Measurements from ENCODE around the gene WDR5. TPM values are rescaled to one million over a fixed set of nuclear protein-coding genes. Genes with fewer than 3 reads are reported as not detected.
A peak's percentile ranks its signal among the peaks of the same experiment; 100 is the strongest.

Gene WDR5
- total and polyA plus RNA-seq, 2 experiments from 2014 or later: 21.0 to 27.3 TPM

DNA sequence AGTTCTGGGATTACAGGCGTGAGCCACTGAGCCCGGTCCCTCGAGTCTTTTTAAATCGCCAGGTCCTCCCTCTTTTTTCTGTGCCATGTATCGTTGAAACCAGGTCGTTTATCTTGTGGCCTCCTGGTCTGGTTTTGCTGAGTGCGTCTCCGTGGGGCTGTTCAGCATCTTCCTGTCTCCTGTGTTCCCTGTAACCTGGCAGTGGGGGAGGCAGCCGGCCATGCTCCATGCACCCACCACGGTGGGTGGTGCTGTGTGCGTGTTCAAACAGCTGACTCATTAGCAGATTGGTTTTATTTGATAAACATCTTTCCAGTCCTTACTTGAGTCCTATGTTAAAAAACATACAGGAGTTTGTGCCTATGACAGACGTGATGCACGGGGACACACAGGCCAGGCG lies 25.8 kb downstream of the WDR5 start:
- Histone ChIP-seq H3K4me3 (no peak overlapping the region), H3K4me1 (ENCODE audit: low read depth) (peaks cover 5% of the 10 kb centered on the region), H3K9me3 (ENCODE audit: low read depth) (no peaks in the 10 kb centered on the region), H3K36me3 (peaks cover 13% of the 10 kb centered on the region), H3K27ac (no peak overlapping the region), H3K27me3 (no peaks in the 10 kb centered on the region)
- no peak for DNase-seq (ENCODE audit: low read depth in 1 of 2, low spot score in 1 of 2)
- no peak for TF ChIP-seq CTCF (IDR thresholded peaks at IDR 0.05; ENCODE audit: low read depth, low read length)

GRCh38 chr9:134162212-134162775 lies 26.4 kb downstream of the WDR5 start:
- H3K27me3 ChIP-seq: no peaks in the 10 kb centered on the region
- no peak for DNase-seq (ENCODE audit: low read depth in 1 of 2, low spot score in 1 of 2)
- H3K4me1 ChIP-seq (ENCODE audit: low read depth): peaks cover 5% of the 10 kb centered on the region
- peaks cover 7% of the 10 kb centered on the region for H3K36me3 ChIP-seq
- no peaks in the 10 kb centered on the region for H3K9me3 ChIP-seq (ENCODE audit: low read depth)
- no peak overlapping the region for H3K27ac ChIP-seq
- TF ChIP-seq CTCF (IDR thresholded peaks at IDR 0.05; ENCODE audit: low read depth, low read length): no peak
- H3K4me3 ChIP-seq: no peak overlapping the region

DNA sequence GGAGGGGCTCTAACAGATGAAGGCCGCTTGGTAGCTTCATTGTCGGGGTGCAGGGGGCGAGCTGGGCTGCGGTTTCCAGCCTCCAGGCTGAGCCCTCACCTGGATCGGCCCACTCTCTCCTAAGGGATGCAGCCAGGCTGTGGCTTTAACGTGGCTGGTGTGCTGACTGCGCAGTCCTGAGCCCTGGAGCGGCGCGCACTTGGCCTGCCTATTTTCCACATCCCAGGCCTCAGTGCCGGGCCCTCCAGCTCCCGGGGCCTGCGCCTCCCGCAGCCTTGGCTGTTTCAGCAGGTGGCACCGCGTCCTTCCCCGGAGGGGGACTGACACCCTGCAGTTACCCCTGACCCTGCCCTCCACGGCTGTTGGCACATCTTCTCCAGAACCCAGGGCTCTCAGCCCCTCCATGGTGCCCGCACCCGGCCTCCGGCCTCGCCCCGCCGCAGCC lies 27.1 kb downstream of the WDR5 start:
- no peak for DNase-seq (ENCODE audit: low read depth in 1 of 2, low spot score in 1 of 2)
- H3K27me3 ChIP-seq: no peaks in the 10 kb centered on the region
- peaks cover 5% of the 10 kb centered on the region for H3K4me1 ChIP-seq (ENCODE audit: low read depth)
- H3K4me3 ChIP-seq: no peak overlapping the region
- H3K27ac ChIP-seq: no peak overlapping the region
- H3K9me3 ChIP-seq (ENCODE audit: low read depth): no peaks in the 10 kb centered on the region
- peaks cover 1% of the 10 kb centered on the region for H3K36me3 ChIP-seq
- TF ChIP-seq CTCF (IDR thresholded peaks at IDR 0.05; ENCODE audit: low read depth, low read length): no peak

DNA sequence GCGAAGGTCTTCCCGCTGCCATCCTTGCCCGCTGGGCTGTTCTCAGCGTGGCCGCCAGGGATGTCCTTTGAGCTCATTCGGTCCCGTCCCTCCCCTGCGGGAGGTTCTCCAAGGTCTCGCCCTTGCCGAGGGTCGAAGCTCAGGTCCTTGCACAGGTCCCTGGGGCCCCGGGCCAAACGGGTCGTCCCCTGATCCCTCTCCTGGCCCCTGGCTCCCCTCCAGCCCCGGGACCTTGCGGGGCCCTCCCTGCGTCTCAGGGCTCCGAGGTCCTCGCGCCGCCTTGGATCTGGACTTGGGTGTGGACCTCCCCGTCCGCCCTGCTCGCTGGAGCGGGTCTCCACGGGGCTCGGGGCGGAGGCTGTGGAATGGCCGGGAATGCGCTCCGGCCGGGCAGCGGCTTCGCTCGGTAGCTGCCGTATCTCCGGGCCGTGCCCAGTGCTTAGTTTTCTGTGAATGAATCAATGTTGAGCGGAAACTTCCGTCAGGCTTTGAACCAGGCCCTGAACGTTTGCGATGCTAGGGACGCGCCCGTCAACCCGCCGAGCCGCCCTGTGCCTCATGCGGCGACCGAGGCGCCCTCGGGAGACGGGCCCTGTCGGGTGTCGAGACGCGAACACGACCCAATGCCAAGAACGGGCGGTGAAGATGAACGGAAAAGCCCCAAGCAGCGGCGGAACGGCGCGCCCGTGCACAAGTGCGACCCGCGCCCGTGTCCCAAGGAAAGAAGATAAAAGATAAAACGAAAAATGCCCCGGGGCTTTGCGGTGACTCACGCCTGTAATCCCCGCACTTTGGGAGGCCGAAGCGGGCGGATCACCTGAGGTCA lies 27.7 kb downstream of the WDR5 start:
- DNase-seq (ENCODE audit: low read depth in 1 of 2, low spot score in 1 of 2): peak; percentile 52 to 61
- H3K27me3 ChIP-seq: no peaks in the 10 kb centered on the region
- no peaks in the 10 kb centered on the region for H3K36me3 ChIP-seq
- H3K9me3 ChIP-seq (ENCODE audit: low read depth): no peaks in the 10 kb centered on the region
- H3K27ac ChIP-seq: no peak overlapping the region
- no peak overlapping the region for H3K4me3 ChIP-seq
- H3K4me1 ChIP-seq (ENCODE audit: low read depth): peaks cover 5% of the 10 kb centered on the region
- peak; percentile 52 for TF ChIP-seq CTCF (IDR thresholded peaks at IDR 0.05; ENCODE audit: low read depth, low read length)

- no peaks in the 10 kb centered on the region for H3K36me3 ChIP-seq
- TF ChIP-seq CTCF (IDR thresholded peaks at IDR 0.05; ENCODE audit: low read depth, low read length): no peak
- H3K4me1 ChIP-seq (ENCODE audit: low read depth): peaks cover 5% of the 10 kb centered on the region
- no peaks in the 10 kb centered on the region for H3K9me3 ChIP-seq (ENCODE audit: low read depth)
- no peak overlapping the region for H3K27ac ChIP-seq
- no peak overlapping the region for H3K4me3 ChIP-seq
- H3K27me3 ChIP-seq: no peaks in the 10 kb centered on the region
- no peak for DNase-seq (ENCODE audit: low read depth in 1 of 2, low spot score in 1 of 2)
Measured at GRCh38 chr9:134164879-134165278, 29.0 kb downstream of the WDR5 start.

All from cardiac muscle cell (in vitro differentiated cells and primary cell).